ENCODE measurements around the gene RHO. TPM values are rescaled to one million over a fixed set of nuclear protein-coding genes. Genes with fewer than 3 reads are reported as not detected.
"Not testable (repeated sequence)": the region's sequence is repeated elsewhere in the genome, so short reads cannot be mapped to it uniquely, and the experiment has no call there.

Gene RHO
- total RNA-seq (2014; rRNA removed; shearing (Covaris generic); ENCODE audit: low replicate concordance) = not detected in 2 replicates

DNA sequence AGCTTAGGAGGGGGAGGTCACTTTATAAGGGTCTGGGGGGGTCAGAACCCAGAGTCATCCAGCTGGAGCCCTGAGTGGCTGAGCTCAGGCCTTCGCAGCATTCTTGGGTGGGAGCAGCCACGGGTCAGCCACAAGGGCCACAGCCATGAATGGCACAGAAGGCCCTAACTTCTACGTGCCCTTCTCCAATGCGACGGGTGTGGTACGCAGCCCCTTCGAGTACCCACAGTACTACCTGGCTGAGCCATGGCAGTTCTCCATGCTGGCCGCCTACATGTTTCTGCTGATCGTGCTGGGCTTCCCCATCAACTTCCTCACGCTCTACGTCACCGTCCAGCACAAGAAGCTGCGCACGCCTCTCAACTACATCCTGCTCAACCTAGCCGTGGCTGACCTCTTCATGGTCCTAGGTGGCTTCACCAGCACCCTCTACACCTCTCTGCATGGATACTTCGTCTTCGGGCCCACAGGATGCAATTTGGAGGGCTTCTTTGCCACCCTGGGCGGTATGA, at the start of gene RHO:
TSS of gene RHO (plus strand) at position 51 of the 512 bp plus-strand sequence. CDS start at position 146, 95 bp downstream.
- in situ Hi-C loops (cut with HindIII; ENCODE audit: low pct_unique_long_range_greater_than_20kb, low sequenced_read_pairs) = no loop called here
- no peak for DNase-seq (ENCODE audit: low read depth)

DNA sequence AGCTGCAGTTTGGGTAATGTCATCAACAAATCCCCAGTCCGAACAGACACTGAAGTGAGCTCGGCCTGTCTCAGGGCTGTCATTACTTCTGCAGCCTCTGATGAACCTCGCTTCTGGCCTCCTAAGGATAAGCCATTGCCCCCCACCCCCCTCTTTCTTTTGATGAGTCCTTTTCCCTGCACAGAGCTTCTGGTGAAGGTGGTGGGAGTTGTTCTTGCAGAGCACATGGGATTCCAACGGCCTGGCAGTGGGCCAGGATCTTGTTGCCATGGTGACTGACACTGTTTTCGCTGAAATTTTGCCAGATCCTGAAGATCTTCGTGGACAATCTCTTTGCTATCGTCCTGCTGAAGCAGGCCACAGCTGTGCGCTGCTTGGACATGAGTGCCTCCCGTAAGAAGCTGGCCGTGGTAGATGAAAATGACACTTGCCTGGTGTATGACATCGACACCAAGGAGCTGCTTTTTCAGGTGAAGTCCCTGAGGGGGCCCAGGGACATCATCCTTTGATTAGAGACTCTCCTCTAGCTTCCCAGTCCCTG, 47.1 kb upstream of the RHO start:
- in situ Hi-C loops (cut with HindIII; ENCODE audit: low pct_unique_long_range_greater_than_20kb, low sequenced_read_pairs); DNase-seq (ENCODE audit: low read depth): not testable (repeated sequence)

DNA sequence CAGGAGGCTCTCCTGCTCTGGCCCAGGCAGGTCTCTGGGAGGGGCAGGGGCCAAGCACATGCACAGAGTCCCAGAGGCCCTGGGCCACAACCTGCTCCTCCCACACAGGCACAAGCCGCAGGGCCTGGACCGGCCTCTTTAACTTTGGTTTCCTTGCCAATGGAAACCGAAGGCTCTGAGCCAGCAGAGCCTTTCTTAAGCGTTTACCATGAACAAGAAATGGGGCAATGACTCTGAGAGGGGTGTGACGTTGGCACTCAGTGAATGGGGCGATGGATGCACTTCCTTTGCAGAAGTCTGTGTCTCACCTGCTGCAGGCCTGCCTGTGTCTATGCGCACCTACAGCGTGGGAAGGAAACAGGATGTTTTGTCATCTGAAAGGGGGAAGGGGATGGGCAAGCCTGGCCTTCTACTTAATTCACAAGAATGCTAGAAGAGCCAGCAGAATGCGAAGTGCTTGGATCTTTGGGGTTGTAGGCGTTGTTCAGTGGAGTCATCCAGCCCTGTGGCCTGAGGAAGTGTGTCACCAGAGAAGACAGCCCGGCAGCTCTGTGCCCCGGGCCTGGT, 46.6 kb upstream of the RHO start:
- no peak for DNase-seq (ENCODE audit: low read depth)
- in situ Hi-C loops (cut with HindIII; ENCODE audit: low pct_unique_long_range_greater_than_20kb, low sequenced_read_pairs) = no loop called here

DNA sequence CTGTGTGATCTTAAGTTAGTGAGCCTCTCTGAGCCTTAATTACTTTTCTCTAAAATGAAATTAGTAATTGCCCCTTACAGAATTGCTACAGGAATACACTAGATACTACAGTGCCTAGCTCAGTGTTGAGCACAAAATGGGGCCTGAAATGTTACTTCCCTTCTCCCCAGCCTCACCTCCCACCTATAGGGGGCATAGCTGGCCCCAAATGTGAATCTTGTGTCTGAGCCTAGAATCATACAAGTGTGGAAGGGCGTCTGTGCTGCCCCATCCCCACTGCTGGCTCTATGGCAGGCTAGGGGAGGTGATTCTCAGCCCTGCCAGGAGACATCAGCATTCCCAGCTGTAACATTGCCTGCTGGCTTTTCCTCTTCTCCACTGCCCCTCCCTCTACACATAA, 45.7 kb upstream of the RHO start:
- no peak for DNase-seq (ENCODE audit: low read depth)
- in situ Hi-C loops (cut with HindIII; ENCODE audit: low pct_unique_long_range_greater_than_20kb, low sequenced_read_pairs) = no loop called here

DNA sequence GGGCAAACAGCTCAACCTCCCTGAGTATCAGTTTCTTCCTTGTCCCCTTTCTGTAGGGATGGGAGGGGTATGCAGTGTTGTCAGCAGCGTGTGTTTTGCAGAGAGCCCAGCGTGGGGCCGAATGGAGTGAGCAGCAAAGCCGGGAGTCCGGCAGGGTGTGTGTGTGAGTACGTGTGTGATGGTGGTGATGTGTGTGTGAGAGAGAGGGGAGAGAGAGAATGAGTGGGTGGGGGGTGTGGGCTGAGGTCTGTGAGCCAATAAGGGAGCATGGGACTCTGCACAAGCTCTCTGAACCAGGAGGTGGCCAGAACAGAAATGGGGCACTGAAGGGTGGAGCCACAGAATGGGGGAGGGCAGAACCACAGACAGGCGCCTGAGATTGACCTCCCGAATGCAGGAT, 44.6 kb upstream of the RHO start:
- in situ Hi-C loops (cut with HindIII; ENCODE audit: low pct_unique_long_range_greater_than_20kb, low sequenced_read_pairs) = no loop called here

DNA sequence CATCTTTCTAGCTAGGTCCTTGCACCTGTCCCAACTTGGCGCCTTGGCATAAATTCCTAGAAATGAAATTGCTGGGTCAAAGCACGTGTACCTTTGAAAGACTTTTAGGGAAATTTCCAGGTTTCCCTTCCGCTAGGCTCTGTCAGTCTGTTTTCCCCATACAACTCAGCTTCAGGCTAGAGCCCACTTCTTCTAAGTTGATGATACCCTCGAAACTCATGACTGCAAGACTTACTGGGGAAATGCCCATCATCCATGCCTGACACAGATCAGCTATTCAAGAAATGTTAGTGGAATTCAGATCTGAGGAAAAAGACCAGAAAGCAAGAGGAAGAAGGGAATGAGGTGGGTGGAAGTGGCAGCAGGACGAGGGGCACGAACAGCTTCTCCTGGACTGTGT, 43.3 kb upstream of the RHO start:
- in situ Hi-C loops (cut with HindIII; ENCODE audit: low pct_unique_long_range_greater_than_20kb, low sequenced_read_pairs); DNase-seq (ENCODE audit: low read depth): not testable (repeated sequence)

More for the DNA sequence above, 44.6 kb upstream of the RHO start:
- DNase-seq (ENCODE audit: low read depth) = no peak

DNA sequence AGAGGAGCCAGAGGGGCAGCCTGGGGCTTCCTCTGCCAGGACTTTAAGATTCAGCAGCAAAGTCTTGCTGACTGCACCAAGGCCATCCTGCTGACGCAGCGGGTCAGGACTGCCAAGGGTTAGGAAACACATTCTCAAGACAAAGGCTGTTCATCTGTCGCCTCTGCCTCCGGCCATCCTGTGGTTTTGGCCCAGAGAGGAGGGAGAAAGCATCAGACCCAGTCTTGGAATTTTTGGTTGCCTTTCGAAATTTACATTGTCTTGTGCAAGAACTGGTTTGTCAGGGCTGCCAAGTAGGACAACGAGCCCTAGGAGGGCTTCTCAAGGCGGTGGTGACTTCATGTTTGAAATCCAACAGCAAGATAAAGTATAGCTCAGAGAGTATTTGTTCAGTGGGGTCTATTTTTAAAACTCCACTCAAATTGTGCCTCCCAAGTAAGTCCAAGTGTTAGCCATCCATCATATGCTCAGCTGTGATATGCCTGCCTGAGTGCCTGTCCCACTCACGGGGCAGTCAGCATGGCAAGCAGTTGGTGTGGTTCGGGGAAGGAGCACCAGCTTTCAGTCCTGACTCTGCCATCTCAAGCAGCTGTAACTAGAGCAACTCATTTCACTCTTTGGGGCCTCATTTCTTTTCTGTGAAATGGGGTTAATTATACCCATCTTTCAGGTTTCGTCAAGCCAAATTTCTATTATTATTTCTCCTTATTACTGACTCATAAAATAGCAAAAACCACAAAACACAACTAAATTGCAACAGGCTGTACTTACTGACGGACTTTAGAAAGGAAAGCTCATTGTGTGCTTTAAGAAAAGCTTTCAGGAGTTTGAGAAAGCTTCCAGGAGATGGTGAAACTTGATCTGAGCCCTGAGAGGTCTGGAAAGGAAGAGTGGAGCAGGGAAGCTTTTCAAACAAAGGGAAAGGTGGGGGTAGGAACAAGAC, 42.4 kb upstream of the RHO start:
- DNase-seq (ENCODE audit: low read depth) = no peak
- in situ Hi-C loops (cut with HindIII; ENCODE audit: low pct_unique_long_range_greater_than_20kb, low sequenced_read_pairs) = no loop called here

DNA sequence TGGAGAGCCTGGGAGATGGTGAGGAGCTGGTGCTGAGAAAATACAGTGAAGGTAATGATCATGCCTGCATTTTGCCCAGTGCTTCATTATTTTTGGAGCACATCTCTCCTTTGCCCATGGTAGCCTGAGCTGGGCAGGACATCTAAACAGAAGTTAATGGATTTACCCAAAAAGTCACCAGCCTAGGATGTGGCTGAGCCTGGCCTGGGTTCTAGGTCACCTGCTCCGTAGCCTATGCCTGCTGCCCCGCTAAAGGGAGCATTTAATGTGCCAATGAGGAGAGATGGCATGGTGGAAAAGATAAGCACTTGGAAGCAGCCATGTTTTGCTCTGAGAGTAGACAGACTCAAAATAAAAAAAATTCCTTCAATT, 41.8 kb upstream of the RHO start:
- DNase-seq (ENCODE audit: low read depth) = no peak
- in situ Hi-C loops (cut with HindIII; ENCODE audit: low pct_unique_long_range_greater_than_20kb, low sequenced_read_pairs) = no loop called here

DNA sequence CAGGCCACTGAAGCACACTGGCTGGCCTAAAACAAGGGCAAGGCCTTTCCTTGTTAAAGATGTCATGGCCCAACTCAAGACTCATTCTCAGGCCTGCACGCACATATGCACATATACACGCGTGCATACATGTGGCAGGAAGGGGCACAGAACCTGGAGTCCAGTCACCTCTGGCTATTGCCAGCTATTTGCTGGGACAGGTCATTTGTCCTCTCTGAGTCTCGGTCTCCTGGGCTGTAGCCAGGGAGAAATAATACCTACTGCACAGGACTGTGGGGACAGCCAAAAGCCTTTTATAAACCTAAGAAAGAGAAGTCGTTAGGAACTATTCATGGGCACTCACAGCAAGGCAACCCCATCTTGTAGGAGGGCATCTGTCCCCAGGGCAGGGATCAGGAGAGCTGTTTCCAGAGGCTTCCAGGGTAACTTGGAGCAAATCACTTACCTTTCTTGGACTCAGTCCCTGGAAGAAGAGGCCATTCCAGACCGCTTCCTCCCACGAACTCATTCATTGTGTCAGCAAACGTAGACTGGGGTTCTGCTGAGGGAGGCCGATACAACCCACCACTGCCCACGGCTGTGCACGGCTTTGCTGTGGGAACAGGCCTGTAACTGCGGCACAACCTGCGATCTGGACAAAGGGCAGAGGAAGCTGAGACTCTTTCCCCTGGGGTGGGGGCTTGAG, 41.1 kb upstream of the RHO start:
- DNase-seq (ENCODE audit: low read depth) = no peak
- in situ Hi-C loops (cut with HindIII; ENCODE audit: low pct_unique_long_range_greater_than_20kb, low sequenced_read_pairs) = no loop called here

DNA sequence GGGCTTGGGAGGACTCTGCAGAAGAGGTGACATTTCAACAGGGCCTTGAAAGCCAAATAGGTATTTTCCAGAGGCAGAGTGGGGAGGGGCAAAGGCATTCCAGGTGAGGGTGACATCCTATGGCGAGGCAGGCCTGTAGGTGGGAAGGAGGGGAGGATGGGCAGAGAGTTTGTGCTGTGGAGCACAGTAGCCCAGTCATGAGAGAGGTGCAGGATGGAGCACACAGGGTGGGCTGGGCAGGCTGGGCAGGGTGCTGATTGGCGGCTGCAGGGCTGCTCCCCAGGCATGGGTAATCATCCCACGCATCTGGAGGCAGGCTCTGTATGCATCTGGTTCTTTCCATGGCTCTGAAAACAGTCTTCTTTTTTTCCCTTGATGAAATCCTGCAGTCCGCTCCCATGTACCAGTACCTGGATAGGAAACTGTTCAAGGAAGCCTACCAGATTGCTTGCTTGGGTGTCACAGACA, 40.5 kb upstream of the RHO start:
- DNase-seq (ENCODE audit: low read depth); in situ Hi-C loops (cut with HindIII; ENCODE audit: low pct_unique_long_range_greater_than_20kb, low sequenced_read_pairs): not testable (repeated sequence)

DNA sequence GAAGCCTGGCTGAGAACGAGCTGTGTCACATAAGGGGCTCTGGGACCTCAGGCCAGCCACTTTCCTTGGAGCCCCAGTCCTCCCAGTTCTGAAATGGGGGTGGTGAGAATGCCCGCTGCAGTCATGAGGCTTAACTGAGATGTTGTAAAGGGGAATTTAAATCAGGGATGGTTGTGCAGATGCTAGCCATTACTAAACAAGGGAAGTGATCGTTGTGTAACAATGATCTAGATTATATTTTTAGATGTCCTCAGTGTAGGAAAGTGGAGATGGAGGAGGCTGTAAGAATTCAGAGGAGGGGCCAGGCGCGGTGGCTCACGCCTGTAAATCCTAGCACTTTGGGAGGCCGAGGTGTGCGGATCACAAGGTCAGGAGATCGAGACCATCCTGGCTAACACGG, 39.2 kb upstream of the RHO start:
- in situ Hi-C loops (cut with HindIII; ENCODE audit: low pct_unique_long_range_greater_than_20kb, low sequenced_read_pairs); DNase-seq (ENCODE audit: low read depth): not testable (repeated sequence)

DNA sequence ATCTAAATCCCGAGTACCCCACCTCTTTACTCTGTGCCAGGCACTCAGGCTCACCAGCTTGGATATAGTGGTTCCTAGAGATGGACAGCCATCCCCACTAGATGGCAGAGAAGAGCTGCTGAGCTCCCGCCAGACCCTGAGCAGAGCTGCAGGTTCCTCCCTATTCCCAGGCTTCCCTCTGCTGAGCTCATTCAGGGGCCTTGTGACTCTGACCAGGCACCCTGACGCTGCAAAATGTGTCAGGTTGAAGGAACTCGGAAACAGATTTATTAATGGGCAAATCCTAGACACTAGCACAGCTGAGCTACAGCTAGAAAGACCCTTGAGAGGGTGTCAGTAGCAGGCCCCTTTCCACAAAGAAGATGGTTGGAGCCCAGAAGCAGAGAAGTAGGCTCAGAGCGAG, 38.2 kb upstream of the RHO start:
- peak; percentile 85 for DNase-seq (ENCODE audit: low read depth)
- in situ Hi-C loops (cut with HindIII; ENCODE audit: low pct_unique_long_range_greater_than_20kb, low sequenced_read_pairs) = no loop called here

DNA sequence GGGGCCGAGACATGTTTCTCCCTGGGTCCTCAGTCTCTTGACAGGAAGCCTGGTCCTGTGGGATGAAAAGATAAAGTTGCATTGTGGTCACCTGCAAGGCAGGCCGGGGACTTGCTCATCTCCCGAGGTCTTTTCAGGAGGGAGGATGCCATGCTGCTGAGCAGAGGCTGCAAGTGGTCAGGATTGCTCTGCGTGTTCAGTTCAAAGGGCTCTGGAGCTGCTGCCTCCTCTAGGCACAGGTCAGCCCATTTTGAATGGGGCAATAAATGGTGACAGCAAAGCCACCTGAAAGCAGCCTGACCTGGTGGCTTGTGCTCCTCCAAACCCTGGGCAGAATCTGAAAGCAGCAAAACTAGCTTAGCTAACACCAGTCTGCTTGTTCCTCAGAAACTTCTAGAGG, 37.4 kb upstream of the RHO start:
- in situ Hi-C loops (cut with HindIII; ENCODE audit: low pct_unique_long_range_greater_than_20kb, low sequenced_read_pairs); DNase-seq (ENCODE audit: low read depth): not testable (repeated sequence)

DNA sequence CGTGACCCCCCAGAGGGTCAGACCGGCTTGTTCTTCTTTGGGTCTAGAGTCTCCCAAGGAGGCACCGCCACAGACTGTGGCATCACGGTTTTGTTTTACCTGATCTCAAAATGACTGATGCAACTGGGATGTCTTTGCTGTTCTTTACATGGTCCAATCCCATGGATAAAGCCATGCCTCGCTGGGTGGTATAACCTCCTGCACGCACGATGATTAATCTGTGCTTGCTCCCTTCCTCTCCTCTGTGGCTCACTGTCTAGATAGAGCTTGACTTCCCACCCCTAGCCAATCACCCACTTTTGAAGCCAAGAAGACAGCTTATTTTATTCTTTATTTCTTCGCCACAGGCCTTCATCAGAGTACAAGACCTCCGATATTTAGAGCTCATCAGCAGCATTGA, 36.6 kb upstream of the RHO start:
- in situ Hi-C loops (cut with HindIII; ENCODE audit: low pct_unique_long_range_greater_than_20kb, low sequenced_read_pairs) = no loop called here
- DNase-seq (ENCODE audit: low read depth) = no peak

DNA sequence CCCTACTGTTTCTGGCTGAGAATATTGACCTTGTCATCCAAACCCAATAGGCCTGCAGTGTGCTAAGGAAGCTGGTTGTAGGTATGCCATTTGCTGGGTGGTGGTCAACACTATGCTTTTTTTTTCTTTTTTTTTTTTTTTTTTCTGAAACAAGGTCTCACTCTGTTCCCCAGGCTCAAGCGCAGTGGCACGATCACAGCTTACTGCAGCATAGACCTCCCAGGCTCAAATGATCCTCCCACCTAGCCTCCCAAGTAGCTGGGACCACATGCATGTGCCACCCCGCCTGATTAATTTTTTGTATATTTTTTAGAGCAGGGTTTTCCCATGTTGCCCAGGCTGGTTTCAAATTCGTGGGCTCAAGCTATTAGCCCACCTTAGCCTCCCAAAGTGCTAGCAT, 35.7 kb upstream of the RHO start:
- in situ Hi-C loops (cut with HindIII; ENCODE audit: low pct_unique_long_range_greater_than_20kb, low sequenced_read_pairs) = no loop called here
- DNase-seq (ENCODE audit: low read depth) = no peak

DNA sequence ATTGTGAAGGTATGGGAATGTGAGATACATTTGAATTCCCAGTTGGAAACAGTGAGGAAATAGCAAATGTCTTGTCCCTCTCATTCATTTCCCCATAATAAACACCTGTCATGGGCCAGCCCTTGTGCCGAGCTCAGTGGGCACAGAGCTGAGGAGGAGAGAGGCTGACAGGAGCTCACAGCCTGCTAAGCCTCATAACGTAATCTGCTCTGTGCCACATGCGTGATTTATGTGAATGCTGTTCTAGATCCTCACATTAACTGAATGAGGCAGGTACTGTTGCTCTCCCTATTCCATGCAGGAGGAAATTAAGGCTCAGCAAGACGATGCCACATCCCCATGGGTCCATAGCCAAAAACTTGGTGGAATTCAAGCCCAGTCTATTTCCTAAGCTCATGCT, 35.2 kb upstream of the RHO start:
- in situ Hi-C loops (cut with HindIII; ENCODE audit: low pct_unique_long_range_greater_than_20kb, low sequenced_read_pairs) = no loop called here

DNA sequence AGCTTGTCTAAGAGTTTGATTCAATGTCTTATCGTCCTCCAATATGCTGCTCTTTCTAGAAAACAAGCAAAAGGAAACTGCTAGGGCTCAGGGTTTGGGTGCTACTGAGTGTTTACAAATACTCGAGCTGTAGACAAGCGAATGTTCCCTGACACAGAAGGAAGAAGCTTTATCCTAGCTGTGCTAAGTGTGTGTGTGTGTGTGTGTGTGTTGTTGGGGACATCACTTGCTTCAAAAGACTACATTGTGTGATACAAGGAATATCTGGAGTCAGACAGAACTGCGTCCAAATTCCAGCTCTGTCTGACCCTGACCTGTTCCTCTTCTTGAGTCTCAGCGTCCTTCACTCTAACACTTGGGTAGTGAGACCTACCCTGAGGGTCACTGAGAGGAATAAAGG, 33.9 kb upstream of the RHO start:
- DNase-seq (ENCODE audit: low read depth); in situ Hi-C loops (cut with HindIII; ENCODE audit: low pct_unique_long_range_greater_than_20kb, low sequenced_read_pairs): not testable (repeated sequence)

More for the DNA sequence above, 35.2 kb upstream of the RHO start:
- no peak for DNase-seq (ENCODE audit: low read depth)

DNA sequence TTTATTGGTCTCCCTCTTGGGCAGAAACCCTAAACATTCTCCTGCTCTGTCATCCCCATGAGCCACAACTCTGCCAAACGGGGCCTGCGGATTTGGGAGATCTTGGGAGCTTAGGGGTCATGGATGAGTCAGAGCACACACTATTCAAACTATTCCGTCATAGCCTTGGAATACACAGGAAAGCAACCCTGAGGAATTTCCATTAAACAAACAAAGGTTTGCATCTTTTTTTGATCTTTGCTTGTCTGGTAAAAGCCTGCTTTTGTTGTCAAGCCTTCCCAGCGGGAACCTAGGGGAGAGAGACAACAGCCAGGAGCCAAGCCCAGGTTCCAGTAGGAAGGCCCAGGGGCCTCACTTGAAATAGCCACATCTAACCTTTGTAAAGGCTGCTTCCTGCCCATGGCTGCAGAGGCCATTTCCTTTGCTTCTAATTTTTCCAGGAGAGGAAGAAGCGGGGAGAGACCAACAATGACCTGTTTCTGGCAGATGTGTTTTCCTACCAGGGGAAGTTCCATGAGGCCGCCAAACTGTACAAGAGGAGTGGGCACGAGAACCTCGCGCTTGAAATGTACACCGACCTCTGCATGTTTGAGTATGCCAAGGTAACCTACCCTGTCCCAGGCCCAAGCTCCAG, 33.3 kb upstream of the RHO start:
- in situ Hi-C loops (cut with HindIII; ENCODE audit: low pct_unique_long_range_greater_than_20kb, low sequenced_read_pairs) = not testable (repeated sequence)
- DNase-seq (ENCODE audit: low read depth) = peak; percentile 14

Measured in Caki2 (cell line).